Measurements from ENCODE around the gene HMCN1.

DNA sequence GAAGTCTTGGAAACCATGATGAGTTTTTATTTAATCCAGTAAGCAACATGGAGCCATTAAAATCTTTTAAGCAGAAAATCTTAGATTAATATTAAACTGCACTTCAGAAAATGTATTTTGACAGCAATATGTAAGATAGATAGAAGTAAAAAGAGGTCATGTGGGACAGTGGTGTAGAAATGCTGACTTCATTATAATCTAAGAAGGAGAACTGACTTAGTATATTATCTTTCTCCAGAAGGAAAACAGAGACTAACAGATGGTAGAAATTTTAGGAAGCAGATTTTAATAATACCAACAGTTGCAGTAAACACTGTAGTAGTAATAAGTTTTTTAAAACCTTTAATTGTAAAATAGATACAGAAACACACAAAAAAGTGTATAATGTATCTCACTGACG, 367.9 kb downstream of the HMCN1 start:
- TF ChIP-seq POLR2A (IDR thresholded peaks at IDR 0.05) = no peak
- no peak for TF ChIP-seq CTCF (IDR thresholded peaks at IDR 0.05)
- no peak for TF ChIP-seq POLR2AphosphoS5 (IDR thresholded peaks at IDR 0.05)
